GM18505 (cell line): ENCODE measurements around the gene TBC1D20.
"Not testable (repeated sequence)": the region's sequence is repeated elsewhere in the genome, so short reads cannot be mapped to it uniquely, and the experiment has no call there.

Experiments
- ATAC-seq: cut with Tn5 transposase; IDR thresholded peaks from one replicate; pipeline ENCODE4 v1.9.1; 2021; ENCODE audit not compliant: unreplicated experiment
- POLR2A ChIP-seq: IDR thresholded peaks from 4 replicates; pipeline ENCODE4 v1.6.1; 2011; ENCODE audit warnings: borderline replicate concordance; ENCODE audit not compliant: insufficient read depth, insufficient read length; ENCODE audit errors: extremely low read depth

The TBC1D20 gene

GRCh38 chr20:403582-403957 is 58.8 kb downstream of the TBC1D20 start:
- no peak for TF ChIP-seq POLR2A
- no peak for ATAC-seq

- TF ChIP-seq POLR2A, result no peak
- ATAC-seq, result no peak
Observed at GRCh38 chr20:402898-403581, 59.3 kb downstream of the TBC1D20 start.

GRCh38 chr20:402496-402885 is 59.8 kb downstream of the TBC1D20 start:
- no peak for ATAC-seq
- no peak for TF ChIP-seq POLR2A

GRCh38 chr20:401682-402495 is 60.4 kb downstream of the TBC1D20 start:
- ATAC-seq, result no peak

GRCh38 chr20:400454-401275 is 61.7 kb downstream of the TBC1D20 start:
- TF ChIP-seq POLR2A, result no peak
- no peak for ATAC-seq

More at GRCh38 chr20:401682-402495, 60.4 kb downstream of the TBC1D20 start:
- TF ChIP-seq POLR2A, result no peak

GRCh38 chr20:400128-400453 is 62.2 kb downstream of the TBC1D20 start:
- no peak for ATAC-seq
- no peak for TF ChIP-seq POLR2A

- ATAC-seq, result no peak
- no peak for TF ChIP-seq POLR2A
Observed at GRCh38 chr20:399182-399707, 63.1 kb downstream of the TBC1D20 start.

GRCh38 chr20:397432-398237 is 64.7 kb downstream of the TBC1D20 start:
- TF ChIP-seq POLR2A, result no peak
- ATAC-seq, result no peak

GRCh38 chr20:396619-397431 is 65.5 kb downstream of the TBC1D20 start:
- ATAC-seq, result no peak
- no peak for TF ChIP-seq POLR2A

GRCh38 chr20:396252-396618 is 66.1 kb downstream of the TBC1D20 start:
- no peak for ATAC-seq
- TF ChIP-seq POLR2A, result no peak

- ATAC-seq, result not testable (repeated sequence)
Observed at GRCh38 chr20:393296-393695, 69.0 kb downstream of the TBC1D20 start.
